ENCODE measurements around the gene NOS1. TPM values are rescaled to one million over a fixed set of nuclear protein-coding genes. Genes with fewer than 3 reads are reported as not detected.
"Not testable (repeated sequence)": the region's sequence is repeated elsewhere in the genome, so short reads cannot be mapped to it uniquely, and the experiment has no call there.

The NOS1 gene
- polyA plus RNA-seq, 6 donors from 2014 or later: not detected

- H3K4me3 Mint-ChIP-seq: no peak overlapping the region
- no peak for ATAC-seq (ENCODE audit: low read depth in 2 of 2)
- peaks cover 10 to 45% (median 35%) of the 10 kb centered on the region in 3 donors for H3K27me3 Mint-ChIP-seq
- no peak for DNase-seq
- no peaks in the 10 kb centered on the region for H3K4me1 Mint-ChIP-seq
- H3K9me3 Mint-ChIP-seq: peaks cover 0 to 4% (median 0%) of the 10 kb centered on the region in 7 donors
- no peaks in the 10 kb centered on the region for H3K36me3 Mint-ChIP-seq
- no peak overlapping the region for H3K27ac Mint-ChIP-seq
These were observed 134.9 kb downstream of the NOS1 start for GRCh38 chr12:117226505-117226904.

- Mint-ChIP-seq H3K27me3 (peaks cover 10 to 39% (median 39%) of the 10 kb centered on the region in 3 donors), H3K27ac (no peak overlapping the region), H3K36me3 (no peaks in the 10 kb centered on the region), H3K4me1 (no peaks in the 10 kb centered on the region), H3K9me3 (peaks cover 0 to 4% (median 0%) of the 10 kb centered on the region in 7 donors), H3K4me3 (peak overlapping the region in 1 of 8 donors; percentile 60)
- DNase-seq (no peak), ATAC-seq (ENCODE audit: low read depth in 2 of 2) (no peak)
These were observed 136.2 kb downstream of the NOS1 start for GRCh38 chr12:117225179-117225578.

- H3K4me1 Mint-ChIP-seq; H3K4me3 Mint-ChIP-seq; H3K9me3 Mint-ChIP-seq; H3K36me3 Mint-ChIP-seq; H3K27ac Mint-ChIP-seq; ATAC-seq (ENCODE audit: low read depth in 2 of 2); DNase-seq: not testable (repeated sequence)
- H3K27me3 Mint-ChIP-seq: peaks cover 4 to 29% (median 22%) of the 10 kb centered on the region in 3 donors
These were observed 140.5 kb downstream of the NOS1 start for GRCh38 chr12:117220947-117221346.

- DNase-seq: no peak
- ATAC-seq (ENCODE audit: low read depth in 2 of 2): no peak
- Mint-ChIP-seq H3K27me3 (peaks cover 4 to 30% (median 21%) of the 10 kb centered on the region in 3 donors), H3K27ac (no peak overlapping the region), H3K36me3 (no peaks in the 10 kb centered on the region), H3K4me1 (no peaks in the 10 kb centered on the region), H3K4me3 (no peak overlapping the region), H3K9me3 (peaks cover 0 to 5% (median 0%) of the 10 kb centered on the region in 7 donors)
These were observed 143.3 kb downstream of the NOS1 start for GRCh38 chr12:117218149-117218548.

GRCh38 chr12:117216686-117217085 lies 144.7 kb downstream of the NOS1 start:
- DNase-seq (no peak), ATAC-seq (ENCODE audit: low read depth in 2 of 2) (no peak)
- Mint-ChIP-seq H3K27ac (no peak overlapping the region), H3K4me1 (no peaks in the 10 kb centered on the region), H3K27me3 (peaks cover 11 to 33% (median 24%) of the 10 kb centered on the region in 3 donors), H3K36me3 (no peaks in the 10 kb centered on the region), H3K4me3 (no peak overlapping the region), H3K9me3 (peaks cover 0 to 3% (median 0%) of the 10 kb centered on the region in 7 donors)

GRCh38 chr12:117214797-117215196 lies 146.6 kb downstream of the NOS1 start:
- peaks cover 10 to 34% (median 26%) of the 10 kb centered on the region in 3 donors for H3K27me3 Mint-ChIP-seq
- H3K36me3 Mint-ChIP-seq: no peaks in the 10 kb centered on the region
- peaks cover 0 to 1% (median 0%) of the 10 kb centered on the region in 7 donors for H3K9me3 Mint-ChIP-seq

GRCh38 chr12:117213295-117213808 lies 148.1 kb downstream of the NOS1 start:
- ATAC-seq (ENCODE audit: low read depth in 2 of 2) (no peak), DNase-seq (no peak)
- Mint-ChIP-seq H3K27ac (peak overlapping the region in 1 of 6 donors; percentile 3), H3K36me3 (no peaks in the 10 kb centered on the region), H3K27me3 (peaks cover 7 to 26% (median 15%) of the 10 kb centered on the region in 3 donors), H3K4me1 (no peaks in the 10 kb centered on the region), H3K9me3 (peaks cover 0 to 1% (median 0%) of the 10 kb centered on the region in 7 donors), H3K4me3 (no peak overlapping the region)

More at GRCh38 chr12:117214797-117215196, 146.6 kb downstream of the NOS1 start:
- no peaks in the 10 kb centered on the region for H3K4me1 Mint-ChIP-seq
- H3K27ac Mint-ChIP-seq: peak overlapping the region in 3 of 6 donors; percentile 16 to 65 (median 36)
- no peak for DNase-seq
- no peak for ATAC-seq (ENCODE audit: low read depth in 2 of 2)
- H3K4me3 Mint-ChIP-seq: no peak overlapping the region

- H3K9me3 Mint-ChIP-seq: peaks cover 0 to 1% (median 0%) of the 10 kb centered on the region in 7 donors
These were observed 148.7 kb downstream of the NOS1 start for GRCh38 chr12:117212563-117213190.

GRCh38 chr12:117210266-117210918 lies 151.0 kb downstream of the NOS1 start:
- no peaks in the 10 kb centered on the region for H3K36me3 Mint-ChIP-seq

More at GRCh38 chr12:117212563-117213190, 148.7 kb downstream of the NOS1 start:
- H3K4me3 Mint-ChIP-seq: no peak overlapping the region
- H3K4me1 Mint-ChIP-seq: no peaks in the 10 kb centered on the region
- ATAC-seq (ENCODE audit: low read depth in 2 of 2) (peak; percentile 50 to 56), DNase-seq (peak; percentile 31)
- no peaks in the 10 kb centered on the region for H3K36me3 Mint-ChIP-seq
- H3K27ac Mint-ChIP-seq: no peak overlapping the region
- H3K27me3 Mint-ChIP-seq: peaks cover 12 to 29% (median 18%) of the 10 kb centered on the region in 3 donors

GRCh38 chr12:117209626-117210025 lies 151.8 kb downstream of the NOS1 start:
- H3K27ac Mint-ChIP-seq: no peak overlapping the region
- H3K9me3 Mint-ChIP-seq: peaks cover 0 to 1% (median 0%) of the 10 kb centered on the region in 7 donors
- H3K27me3 Mint-ChIP-seq: peaks cover 12 to 40% (median 32%) of the 10 kb centered on the region in 3 donors
- H3K4me3 Mint-ChIP-seq: no peak overlapping the region
- no peaks in the 10 kb centered on the region for H3K36me3 Mint-ChIP-seq
- ATAC-seq (ENCODE audit: low read depth in 2 of 2) (no peak), DNase-seq (no peak)
- no peaks in the 10 kb centered on the region for H3K4me1 Mint-ChIP-seq

More at GRCh38 chr12:117210266-117210918, 151.0 kb downstream of the NOS1 start:
- peaks cover 12 to 36% (median 26%) of the 10 kb centered on the region in 3 donors for H3K27me3 Mint-ChIP-seq
- DNase-seq (no peak), ATAC-seq (ENCODE audit: low read depth in 2 of 2) (no peak)
- H3K9me3 Mint-ChIP-seq: peaks cover 0 to 1% (median 0%) of the 10 kb centered on the region in 7 donors
- no peaks in the 10 kb centered on the region for H3K4me1 Mint-ChIP-seq
- H3K27ac Mint-ChIP-seq: no peak overlapping the region
- no peak overlapping the region for H3K4me3 Mint-ChIP-seq

GRCh38 chr12:117208811-117209455 lies 152.5 kb downstream of the NOS1 start:
- ATAC-seq (ENCODE audit: low read depth in 2 of 2) (no peak), DNase-seq (no peak)
- H3K27me3 Mint-ChIP-seq: peaks cover 15 to 36% (median 32%) of the 10 kb centered on the region in 3 donors
- H3K36me3 Mint-ChIP-seq: no peaks in the 10 kb centered on the region
- no peak overlapping the region for H3K27ac Mint-ChIP-seq
- no peak overlapping the region for H3K4me3 Mint-ChIP-seq
- peaks cover 0 to 1% (median 0%) of the 10 kb centered on the region in 7 donors for H3K9me3 Mint-ChIP-seq
- H3K4me1 Mint-ChIP-seq: no peaks in the 10 kb centered on the region

- ATAC-seq (ENCODE audit: low read depth in 2 of 2): no peak
- H3K27ac Mint-ChIP-seq: no peak overlapping the region
- H3K9me3 Mint-ChIP-seq: peaks cover 0 to 1% (median 0%) of the 10 kb centered on the region in 7 donors
- H3K36me3 Mint-ChIP-seq: no peaks in the 10 kb centered on the region
- no peak for DNase-seq
- peaks cover 17 to 36% (median 32%) of the 10 kb centered on the region in 3 donors for H3K27me3 Mint-ChIP-seq
- H3K4me1 Mint-ChIP-seq: no peaks in the 10 kb centered on the region
- H3K4me3 Mint-ChIP-seq: no peak overlapping the region
These were observed 153.2 kb downstream of the NOS1 start for GRCh38 chr12:117208206-117208605.

GRCh38 chr12:117207675-117208074 lies 153.8 kb downstream of the NOS1 start:
- no peaks in the 10 kb centered on the region for H3K36me3 Mint-ChIP-seq
- no peak overlapping the region for H3K4me3 Mint-ChIP-seq
- ATAC-seq (ENCODE audit: low read depth in 2 of 2) (no peak), DNase-seq (no peak)
- peaks cover 16 to 36% (median 32%) of the 10 kb centered on the region in 3 donors for H3K27me3 Mint-ChIP-seq
- peaks cover 0 to 1% (median 0%) of the 10 kb centered on the region in 7 donors for H3K9me3 Mint-ChIP-seq
- no peak overlapping the region for H3K27ac Mint-ChIP-seq
- H3K4me1 Mint-ChIP-seq: no peaks in the 10 kb centered on the region
